Adrenal gland (tissue), 12 donors: ENCODE data around the gene GNAI3. TPM values are rescaled to one million over a fixed set of nuclear protein-coding genes. Genes with fewer than 3 reads are reported as not detected.

Experiments used
- DNase-seq, 7 donors: peaks; one replicate each; pipeline ENCODE4 v3.0.0-alpha.2; 2019 to 2020
- H3K27ac ChIP-seq, 5 donors: fragments of 200-600 bp; sonication (generic) in 4 of 5; 1 replicate in 3 of 5; 2 replicates in 2 of 5; pipeline versions ENCODE4 v1.5.1 to v1.8.0; 2016 to 2020; ENCODE audit warnings: mild to moderate bottlenecking in 1 of 5
- H3K27me3 ChIP-seq: fragments of 200-600 bp; 2 replicates; pipeline ENCODE4 v1.8.0; 2021
- H3K36me3 ChIP-seq, 2 donors: fragments of 200-600 bp; replicated peaks in 1 of 2; 1 replicate in 1 of 2; 2 replicates in 1 of 2; pipeline versions ENCODE4 v1.5.1 to v1.8.0; 2018 to 2022
- H3K4me1 ChIP-seq, 2 donors: fragments of 200-600 bp; replicated peaks in 1 of 2; 1 replicate in 1 of 2; 2 replicates in 1 of 2; pipeline versions ENCODE4 v1.5.1 to v1.8.0; 2018 to 2021
- H3K4me3 ChIP-seq, 4 donors: fragments of 200-600 bp; sonication (generic) in 3 of 4; one replicate each; pipeline ENCODE4 v1.5.1; 2016 to 2018
- H3K9me3 ChIP-seq, 3 donors: fragments of 200-600 bp; sonication (generic) in 1 of 3; replicated peaks in 1 of 3; 1 replicate in 2 of 3; 2 replicates in 1 of 3; pipeline versions ENCODE4 v1.5.1 to v1.8.0; 2016 to 2021
- CTCF ChIP-seq, 6 experiments: fragments of 450-650 bp in 4 of 6; fragments of 200-600 bp in 2 of 6; sonication (generic) in 1 of 6; IDR thresholded peaks; 1 replicate in 5 of 6; 2 replicates in 1 of 6; pipeline versions ENCODE4 v1.5.1 to v1.8.0; 2016 to 2021; ENCODE audit warnings: antibody characterized with exemption in 6 of 6, mild to moderate bottlenecking in 2 of 6, moderate library complexity in 1 of 6
- POLR2A ChIP-seq, 2 donors: fragments of 450-650 bp; IDR thresholded peaks; one replicate each; pipeline ENCODE4 v1.6.1; 2017; ENCODE audit warnings: antibody characterized with exemption in 2 of 2, mild to moderate bottlenecking in 2 of 2, moderate library complexity in 1 of 2
- WGBS, 4 donors: extraction: QIAGEN DNeasy Blood & Tissue Kit in 2 of 4; methylation state at CpG; one replicate each; pipeline versions ENCODE4 v1.1.5 to v1.1.7; 2013 to 2017; 5-methylcytosine and 5-hydroxymethylcytosine counted together
- intact Hi-C, 2 donors: fragments of 100-400 bp; cut with DNase I; formaldehyde crosslinking; loops; one replicate each; pipeline versions ENCODE4 v1.14.1 to v1.15.0; 2022 to 2023
- polyA plus RNA-seq, 3 donors: library from polyadenylated mRNA; stranded (reverse); fragments of 200-250 nt in 2 of 3; fragments of 350-450 nt in 1 of 3; fragmentation: Illumina TruSeq in 1 of 3; extraction: RNeasy Lipid Tissue Mini Kit (QIAGEN cat#74804) in 1 of 3; gene quantifications; one replicate each; pipeline ENCODE4 v1.2.3, GENCODE V29; 2013 to 2014
- total RNA-seq, 9 donors: library from RNA; depleted of rRNA in 4 of 9; stranded (reverse); fragments of >200 nt in 4 of 9; fragments of 120-200 nt in 1 of 9; fragmentation: NEBNext Ultra II Directional in 1 of 9; extraction: Animal tissue kit (Norgen Biotek cat#: 25700) in 1 of 9; gene quantifications; one replicate each; pipeline versions ENCODE4 v1.1.0 to v1.2.4, GENCODE V29; 2013 to 2023
- donor health status: healthy with polysubstance abuse.
- donor health status: Bipolar disorder and iron deficiency.
- donor health status: DM: yes; HTN: yes; CAD: no.
- donor health status: DM: no; HTN: no; CAD: no.
- donor health status: DM: no; HTN: no; CAD: no.
- donor health status: DM: yes; HTN: yes; CAD: no.

Gene GNAI3
- total and polyA plus RNA-seq, 12 donors: 1.6 to 12.0 (median 5.6) TPM

- peak in 4 of 7 donors; percentile 15 to 50 (median 17) for DNase-seq
- 22 to 51% (median 36%) methylated on average over 4 to 6 of the region's 6 CpGs for WGBS, 4 donors
These were observed 91.4 kb downstream of the GNAI3 start for GRCh38 chr1:109639841-109640184.

GRCh38 chr1:109640285-109640865, 92.0 kb downstream of the GNAI3 start:
- no peak overlapping the region for H3K27ac ChIP-seq
- DNase-seq: peak; percentile 85 to 97 (median 90)
- H3K36me3 ChIP-seq: no peaks in the 10 kb centered on the region
- no peaks in the 10 kb centered on the region for H3K9me3 ChIP-seq
- no peak overlapping the region for H3K4me3 ChIP-seq
- no peaks in the 10 kb centered on the region for H3K27me3 ChIP-seq
- 35 to 59% (median 38%) methylated on average over 3 to 5 of the region's 5 CpGs for WGBS, 4 donors
- intact Hi-C loops: loop anchor here (2.0 to 5.0 kb wide), 3 partner anchors 132 to 342 kb away; partner anchors contain the start of gene AHCYL1 (in 1 of the 2)
- peaks cover 0 to 11% of the 10 kb centered on the region in 2 donors for H3K4me1 ChIP-seq
- TF ChIP-seq POLR2A (IDR thresholded peaks at IDR 0.05): no peak
- peak; percentile 80 to 98 (median 91) for TF ChIP-seq CTCF (IDR thresholded peaks at IDR 0.05)

More at GRCh38 chr1:109639841-109640184, 91.4 kb downstream of the GNAI3 start:
- Histone ChIP-seq H3K9me3 (no peaks in the 10 kb centered on the region), H3K36me3 (no peaks in the 10 kb centered on the region), H3K4me3 (no peak overlapping the region), H3K27ac (no peak overlapping the region), H3K27me3 (no peaks in the 10 kb centered on the region), H3K4me1 (peaks cover 0 to 11% of the 10 kb centered on the region in 2 donors)
- TF ChIP-seq CTCF (IDR thresholded peaks at IDR 0.05) (no peak), POLR2A (IDR thresholded peaks at IDR 0.05) (no peak)
- intact Hi-C loops: loop anchor here (2.0 to 5.0 kb wide), 3 partner anchors 132 to 342 kb away; partner anchors contain the start of gene AHCYL1 (in 1 of the 2)

GRCh38 chr1:109641078-109641740, 92.8 kb downstream of the GNAI3 start:
- 59 to 100% (median 82%) methylated on average over 1 to 2 of the region's 2 CpGs for WGBS, 4 donors
- intact Hi-C loops: loop anchor here (2.0 to 5.0 kb wide), 3 partner anchors 131 to 341 kb away; partner anchors contain the start of gene AHCYL1 (in 1 of the 2)
- no peaks in the 10 kb centered on the region for H3K27me3 ChIP-seq
- TF ChIP-seq CTCF (IDR thresholded peaks at IDR 0.05) (no peak), POLR2A (IDR thresholded peaks at IDR 0.05) (no peak)
- peaks cover 0 to 5% of the 10 kb centered on the region in 2 donors for H3K4me1 ChIP-seq
- H3K9me3 ChIP-seq: no peaks in the 10 kb centered on the region
- DNase-seq: peak in 1 of 7 donors; percentile 14
- H3K27ac ChIP-seq: no peak overlapping the region
- H3K36me3 ChIP-seq: no peaks in the 10 kb centered on the region
- H3K4me3 ChIP-seq: no peak overlapping the region

- TF ChIP-seq POLR2A (IDR thresholded peaks at IDR 0.05): no peak
- no peak for TF ChIP-seq CTCF (IDR thresholded peaks at IDR 0.05)
- Histone ChIP-seq H3K4me3 (no peak overlapping the region), H3K36me3 (no peaks in the 10 kb centered on the region), H3K27ac (no peak overlapping the region), H3K27me3 (no peaks in the 10 kb centered on the region), H3K4me1 (no peaks in the 10 kb centered on the region), H3K9me3 (no peaks in the 10 kb centered on the region)
- intact Hi-C loops: loop anchor here (2.0 to 5.0 kb wide), 3 partner anchors 130 to 340 kb away; partner anchors contain the start of gene AHCYL1 (in 1 of the 2)
- DNase-seq: no peak
- WGBS, 4 donors: 77 to 88% (median 82%) methylated on average over 2 of the region's 2 CpGs
These were observed 93.4 kb downstream of the GNAI3 start for GRCh38 chr1:109641861-109642260.
